Activated CD8-positive, alpha-beta T cell treated with anti-CD3 and anti-CD28 coated beads for 36 hours (primary cell): ENCODE results near the gene FUT7. TPM values are rescaled to one million over a fixed set of nuclear protein-coding genes. Genes with fewer than 3 reads are reported as not detected.

ENCODE experiments used
- ATAC-seq: fragments of 200-7000 bp; cut with Tn5 transposase; one replicate; pipeline ENCODE4 v1.10.0; 2021; ENCODE audit warnings: mild to moderate bottlenecking, moderate library complexity
- CTCF ChIA-PET: fragments of 350-600 bp; sonication (Branson Sonifier 250); formaldehyde crosslinking; loops from one replicate; lab custom pipeline; 2021; ENCODE audit warnings: antibody characterized with exemption; lab: Charles Lee
- POLR2A ChIA-PET: fragments of 350-600 bp; sonication (Branson Sonifier 250); formaldehyde crosslinking; loops from one replicate; lab custom pipeline; 2021; ENCODE audit warnings: antibody characterized with exemption; lab: Charles Lee
- DNase-seq: peaks from one replicate; pipeline ENCODE4 v3.0.0-alpha.2; 2020
- H3K27ac Mint-ChIP-seq: one replicate; pipeline ENCODE4 v1.8.0; 2021; ENCODE audit warnings: mild to moderate bottlenecking, mixed read lengths
- H3K27me3 Mint-ChIP-seq: one replicate; pipeline ENCODE4 v1.8.0; 2021; ENCODE audit warnings: mixed read lengths
- H3K36me3 Mint-ChIP-seq: one replicate; pipeline ENCODE4 v1.8.0; 2021; ENCODE audit warnings: low read depth, mixed read lengths
- H3K4me1 Mint-ChIP-seq: one replicate; pipeline ENCODE4 v1.8.0; 2021; ENCODE audit warnings: low read depth, mixed read lengths
- H3K4me3 Mint-ChIP-seq: one replicate; pipeline ENCODE4 v1.8.0; 2021; ENCODE audit warnings: mild to moderate bottlenecking, moderate library complexity, mixed read lengths
- H3K9me3 Mint-ChIP-seq: one replicate; pipeline ENCODE4 v1.8.0; 2021; ENCODE audit warnings: mixed read lengths
- CTCF ChIP-seq: fragments of 200-600 bp; IDR thresholded peaks from one replicate; pipeline ENCODE4 v1.8.0; 2022; ENCODE audit warnings: antibody characterized with exemption, mild to moderate bottlenecking
- intact Hi-C: fragments of 100-400 bp; cut with micrococcal nuclease; formaldehyde crosslinking; loops from one replicate; pipeline ENCODE4 v1.10.0; 2022
- total RNA-seq, 2 experiments: library from RNA; stranded (reverse); gene quantifications; one replicate each; pipeline ENCODE4 v1.2.3, GENCODE V29; 2021

The FUT7 gene
- total RNA-seq, 2 experiments from 2014 or later, result 0.09 TPM; not detected in 1

- intact Hi-C loops, result no loop called here
- Mint-ChIP-seq H3K4me3 (no peak overlapping the region), H3K4me1 (peaks cover 54% of the 10 kb centered on the region), H3K9me3 (no peaks in the 10 kb centered on the region), H3K27ac (peak overlapping the region; percentile 55), H3K27me3 (no peaks in the 10 kb centered on the region), H3K36me3 (no peaks in the 10 kb centered on the region)
- POLR2A ChIA-PET, result interaction anchor here (0.7 to 1.9 kb wide), 3 partner anchors 16 to 89 kb away, joined by 3 to 7 read pairs (median 6); partner anchors contain the start of gene NPDC1
- TF ChIP-seq CTCF, result no peak
- CTCF ChIA-PET, result interaction anchor here (1.3 to 8.3 kb wide), 13 partner anchors 8 to 242 kb away, joined by 3 to 109 read pairs (median 8); partner anchors contain the start of genes NPDC1, PAXX and SAPCD2
- DNase-seq, result peak; percentile 76
- no peak for ATAC-seq
These were observed 1.1 kb downstream of the FUT7 start for GRCh38 chr9:137030538-137031527.

GRCh38 chr9:137030006-137030405 is 1.9 kb downstream of the FUT7 start:
- TF ChIP-seq CTCF, result no peak
- H3K27me3 Mint-ChIP-seq, result no peaks in the 10 kb centered on the region
- H3K36me3 Mint-ChIP-seq, result no peaks in the 10 kb centered on the region
- H3K9me3 Mint-ChIP-seq, result no peaks in the 10 kb centered on the region
- ChIA-PET CTCF (interaction anchor here (0.6 to 8.3 kb wide), 42 partner anchors 9 to 246 kb away, joined by 3 to 109 read pairs (median 6); partner anchors contain the start of genes AJM1, C8G, CLIC3 and FBXW5), POLR2A (interaction anchor here (0.7 to 1.9 kb wide), 3 partner anchors 17 to 90 kb away, joined by 3 to 7 read pairs (median 6); partner anchors contain the start of gene NPDC1)
- peak overlapping the region; percentile 32 for H3K27ac Mint-ChIP-seq
- no peak overlapping the region for H3K4me3 Mint-ChIP-seq
- peaks cover 53% of the 10 kb centered on the region for H3K4me1 Mint-ChIP-seq
- ATAC-seq (no peak), DNase-seq (no peak)
- intact Hi-C loops, result no loop called here

GRCh38 chr9:137029058-137029936 is 2.6 kb downstream of the FUT7 start:
- POLR2A ChIA-PET, result interaction anchor here (0.6 to 1.9 kb wide), 3 partner anchors 18 to 253 kb away, joined by 3 to 6 read pairs (median 3); partner anchors contain the start of genes MAN1B1 and NPDC1
- TF ChIP-seq CTCF, result peak; percentile 65

GRCh38 chr9:137028263-137029057 is 3.4 kb downstream of the FUT7 start:
- DNase-seq, result peak; percentile 72
- peak; percentile 55 for ATAC-seq
- ChIA-PET POLR2A (interaction anchor here (0.6 to 1.9 kb wide), 2 partner anchors 18 to 58 kb away, joined by 3 to 6 read pairs; partner anchors contain the start of genes MAN1B1 and NPDC1), CTCF (interaction anchor here (0.6 to 8.3 kb wide), 37 partner anchors 7 to 250 kb away, joined by 3 to 109 read pairs (median 6); partner anchors contain the start of genes AJM1, C8G, CLIC3 and MAN1B1)
- Mint-ChIP-seq H3K36me3 (no peaks in the 10 kb centered on the region), H3K4me1 (peaks cover 43% of the 10 kb centered on the region), H3K27me3 (no peaks in the 10 kb centered on the region), H3K9me3 (no peaks in the 10 kb centered on the region), H3K27ac (peak overlapping the region; percentile 25), H3K4me3 (peak overlapping the region; percentile 63)
- peak; percentile 32 for TF ChIP-seq CTCF
- intact Hi-C loops, result no loop called here

More at GRCh38 chr9:137029058-137029936, 2.6 kb downstream of the FUT7 start:
- H3K4me1 Mint-ChIP-seq, result peaks cover 46% of the 10 kb centered on the region
- CTCF ChIA-PET, result interaction anchor here (0.6 to 8.3 kb wide), 51 partner anchors 8 to 251 kb away, joined by 3 to 109 read pairs (median 5); partner anchors contain the start of genes AJM1, C8G, CLIC3 and FBXW5
- H3K27ac Mint-ChIP-seq, result peak overlapping the region; percentile 32
- peak overlapping the region; percentile 63 for H3K4me3 Mint-ChIP-seq
- intact Hi-C loops, result no loop called here
- H3K9me3 Mint-ChIP-seq, result no peaks in the 10 kb centered on the region
- ATAC-seq (peak; percentile 53), DNase-seq (peak; percentile 84)
- no peaks in the 10 kb centered on the region for H3K27me3 Mint-ChIP-seq
- H3K36me3 Mint-ChIP-seq, result no peaks in the 10 kb centered on the region
